GM12865 (cell line): ENCODE measurements around the gene C1RL.

Experiments used
- DNase-seq: peaks from one replicate; pipeline ENCODE4 v3.0.0; 2010; ENCODE audit warnings: low read depth
- H3K4me3 ChIP-seq: 2 replicates; pipeline ENCODE4 v1.5.1; 2011; ENCODE audit warnings: mild to moderate bottlenecking, low read depth, low read length, control low read depth
- CTCF ChIP-seq: IDR thresholded peaks from 2 replicates; pipeline ENCODE4 v1.5.1; 2011; ENCODE audit warnings: low read length, control low read depth, low read depth, inconsistent platforms; ENCODE audit not compliant: insufficient read depth; ENCODE audit errors: missing control alignments

C1RL gene

DNA sequence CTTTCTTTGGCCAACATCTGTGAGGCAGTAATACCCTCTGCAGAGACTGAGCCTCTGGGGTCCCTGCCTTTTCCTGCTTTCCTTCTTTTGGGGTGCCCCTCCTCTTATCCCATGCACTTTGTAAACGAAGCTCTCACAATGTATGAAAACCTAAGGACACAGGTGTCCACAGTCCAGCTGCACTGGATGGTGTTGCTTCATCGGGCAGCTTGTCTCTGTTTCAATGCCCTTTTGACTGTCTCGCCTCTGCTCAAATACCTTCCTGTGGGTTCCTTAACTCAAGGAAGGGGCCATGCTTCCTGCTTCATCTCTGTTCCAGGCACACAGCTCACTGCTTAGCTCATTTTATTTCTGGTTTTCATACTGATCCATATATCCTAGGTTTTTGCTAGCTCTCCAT is 6.4 kb downstream of the C1RL start:
- DNase-seq: no peak
- TF ChIP-seq CTCF: no peak

GRCh38 chr12:7101694-7102131 is 7.3 kb downstream of the C1RL start:
- no peak for TF ChIP-seq CTCF
- DNase-seq: no peak
- no peak overlapping the region for H3K4me3 ChIP-seq

More for the DNA sequence above, 6.4 kb downstream of the C1RL start:
- H3K4me3 ChIP-seq: no peak overlapping the region

GRCh38 chr12:7101047-7101693 is 7.8 kb downstream of the C1RL start:
- DNase-seq: no peak
- no peak for TF ChIP-seq CTCF
- H3K4me3 ChIP-seq: no peak overlapping the region

DNA sequence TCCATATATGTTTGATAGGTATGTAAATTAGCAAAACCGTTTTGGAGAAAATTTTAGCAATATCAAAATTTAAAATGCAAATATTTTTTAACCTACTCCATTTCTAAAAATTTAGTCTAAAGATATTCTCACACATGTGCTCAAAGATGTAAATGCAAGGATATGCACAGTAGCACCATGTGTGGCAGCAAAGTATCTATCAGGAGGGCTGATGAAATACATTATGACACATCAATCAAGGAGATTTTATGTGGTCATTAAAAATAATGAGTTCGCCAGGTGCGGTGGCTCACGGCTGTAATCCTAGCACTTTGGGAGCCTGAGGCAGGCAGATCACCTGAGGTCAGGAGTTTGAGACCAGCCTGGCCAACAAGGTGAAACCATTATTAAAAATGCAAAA is 8.8 kb downstream of the C1RL start:
- no peak for DNase-seq
- no peak overlapping the region for H3K4me3 ChIP-seq

GRCh38 chr12:7099290-7099996 is 9.6 kb downstream of the C1RL start:
- no peak for TF ChIP-seq CTCF
- no peak overlapping the region for H3K4me3 ChIP-seq
- DNase-seq: no peak

More for the DNA sequence above, 8.8 kb downstream of the C1RL start:
- no peak for TF ChIP-seq CTCF

DNA sequence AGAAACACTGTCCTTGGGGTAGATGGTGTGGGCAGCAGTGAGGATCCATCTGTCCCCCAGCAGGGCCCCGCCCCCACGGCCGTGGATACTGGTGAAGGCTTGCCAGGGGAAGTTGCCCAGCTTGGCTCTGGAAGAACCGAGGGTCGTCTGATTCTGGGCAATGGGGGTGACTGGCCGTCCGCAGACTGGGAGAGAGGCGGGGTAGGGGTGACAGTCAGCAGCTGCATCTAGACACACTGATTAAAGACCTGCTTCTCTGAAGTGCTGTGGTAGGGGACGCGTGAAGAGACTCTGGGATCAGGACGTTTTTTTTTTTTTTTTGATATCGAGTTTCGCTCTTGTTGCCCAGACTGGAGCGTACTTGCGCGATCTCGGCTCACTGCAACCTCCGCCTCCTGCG is 12.0 kb downstream of the C1RL start:
- no peak for DNase-seq
- TF ChIP-seq CTCF: no peak
- no peak overlapping the region for H3K4me3 ChIP-seq
